ENCODE results near the gene FOXB2.
"Not testable (repeated sequence)": the region's sequence is repeated elsewhere in the genome, so short reads cannot be mapped to it uniquely, and the experiment has no call there.

Gene FOXB2

DNA sequence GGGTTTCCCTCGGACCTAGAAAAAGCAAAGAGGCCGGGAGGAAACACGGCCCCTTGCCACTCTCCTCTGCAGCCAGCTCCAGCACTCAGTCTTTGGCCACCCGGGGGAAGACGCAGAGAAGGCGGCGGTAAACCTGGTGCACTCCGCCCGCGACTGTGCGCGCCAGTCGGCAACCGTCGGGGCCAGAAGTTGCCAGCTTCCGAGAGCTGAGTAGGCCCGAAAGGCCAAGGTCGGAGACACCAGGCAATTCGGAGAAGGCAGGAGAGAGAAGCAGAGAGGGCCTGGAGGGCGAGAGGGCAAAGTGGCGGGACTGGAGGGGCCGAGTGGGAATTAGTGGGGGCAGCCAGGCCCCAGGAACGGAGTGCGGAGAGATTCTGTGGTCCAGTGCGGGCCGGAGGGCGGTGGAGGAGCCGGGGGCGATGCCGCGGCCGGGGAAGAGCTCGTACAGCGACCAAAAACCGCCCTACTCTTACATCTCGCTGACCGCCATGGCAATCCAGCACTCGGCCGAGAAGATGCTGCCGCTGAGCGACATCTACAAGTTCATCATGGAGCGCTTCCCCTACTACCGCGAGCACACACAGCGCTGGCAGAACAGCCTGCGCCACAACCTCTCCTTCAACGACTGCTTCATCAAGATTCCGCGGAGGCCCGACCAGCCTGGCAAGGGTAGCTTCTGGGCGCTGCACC is at the start of gene FOXB2:
TSS of gene FOXB2 (plus strand) at position 420 of the 690 bp plus-strand sequence. CDS start at position 420, 0 bp downstream.
- DNase-seq = no peak

DNA sequence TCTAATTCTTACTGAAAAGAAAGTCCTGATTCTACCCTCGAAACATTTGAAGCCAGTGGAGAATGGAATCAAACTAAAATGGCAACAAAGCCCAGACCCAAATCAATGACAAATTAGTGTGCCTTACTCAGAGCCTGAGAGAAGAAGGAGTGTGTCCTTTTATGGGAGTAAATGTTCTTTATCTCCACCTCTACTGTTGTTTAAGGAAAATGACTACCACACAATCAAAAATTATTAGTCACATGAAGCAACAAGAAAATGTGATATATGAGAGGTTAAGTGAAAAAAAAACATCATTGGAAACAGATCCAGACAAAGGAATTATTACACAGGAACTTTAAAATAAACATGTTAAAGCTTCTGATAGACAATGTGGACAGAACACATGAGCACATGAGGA is 49.7 kb upstream of the FOXB2 start:
- no peak for DNase-seq

DNA sequence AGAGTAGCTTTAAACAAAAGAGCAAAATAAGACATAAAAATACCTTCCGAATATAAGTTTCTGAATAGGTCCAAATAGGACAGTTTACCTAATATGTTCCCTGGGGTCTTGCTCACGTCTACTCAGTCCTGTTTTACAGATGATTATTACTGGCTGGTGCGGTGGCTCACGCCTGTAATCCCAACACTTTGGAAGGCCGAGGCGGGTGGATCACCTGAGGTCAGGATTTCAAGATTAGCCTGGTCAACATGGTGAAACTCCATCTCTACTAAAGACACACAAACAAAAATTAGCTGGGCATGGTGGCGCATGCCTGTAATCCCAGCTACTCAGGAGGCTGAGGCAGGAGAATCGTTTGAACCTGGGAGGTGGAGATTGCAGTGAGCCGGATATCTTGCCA is 40.6 kb upstream of the FOXB2 start:
- DNase-seq = not testable (repeated sequence)

DNA sequence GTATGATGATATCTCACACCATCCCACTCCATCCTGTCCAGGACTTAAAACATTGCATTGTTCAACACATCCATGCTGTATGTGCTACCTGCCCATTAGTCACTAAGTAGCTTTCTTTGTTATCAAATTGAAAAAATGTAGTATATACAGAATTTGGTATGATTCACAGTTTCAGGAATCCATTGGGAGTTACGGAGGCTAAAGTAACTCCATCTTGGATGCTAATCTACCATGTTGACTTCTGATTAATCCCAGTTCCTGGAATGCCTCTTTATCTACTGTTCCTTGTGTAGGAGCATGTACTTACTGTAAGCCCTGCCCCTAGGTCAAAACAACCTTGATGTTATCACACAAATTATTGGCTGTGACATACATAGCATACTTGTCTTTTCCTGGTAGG is 38.9 kb upstream of the FOXB2 start:
- DNase-seq = no peak

DNA sequence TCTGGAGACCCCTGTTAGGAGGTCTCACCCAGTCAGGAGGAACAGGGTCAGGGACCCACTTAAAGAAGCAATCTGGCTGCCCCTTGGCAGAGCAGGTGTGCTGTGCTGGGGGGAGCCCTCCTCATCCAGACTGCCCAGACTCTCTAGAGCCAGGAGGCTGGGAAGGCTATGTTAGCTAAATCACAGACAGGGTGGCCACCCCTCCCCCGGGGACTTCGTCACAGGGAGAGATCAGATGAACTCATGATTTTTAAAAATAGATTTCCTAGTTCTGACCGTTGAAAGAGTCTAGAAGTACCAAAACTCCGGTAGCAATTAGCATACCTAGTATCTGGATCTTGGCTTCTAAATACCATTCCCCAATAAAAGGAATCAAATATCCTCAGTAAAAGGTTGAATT is 35.0 kb upstream of the FOXB2 start:
- DNase-seq = no peak

DNA sequence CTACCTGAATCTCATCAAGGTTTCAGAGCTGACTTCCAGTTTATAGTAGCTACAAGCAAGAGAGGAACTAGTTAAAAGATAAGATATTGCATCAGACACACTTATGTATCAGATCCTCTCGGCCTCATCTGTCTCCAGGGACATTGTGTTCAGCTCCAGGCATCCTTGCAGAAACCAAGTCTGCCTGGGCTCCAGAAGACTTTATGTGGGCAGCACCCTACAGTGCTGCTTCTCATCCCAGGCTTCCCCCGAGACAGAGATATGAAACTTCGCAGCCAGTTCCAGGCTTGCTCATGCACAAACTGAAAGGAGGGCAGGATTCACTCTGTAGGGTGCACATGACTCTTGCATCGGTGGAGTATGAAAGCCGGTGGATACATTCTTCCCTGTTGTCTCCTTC is 33.9 kb upstream of the FOXB2 start:
- no peak for DNase-seq

DNA sequence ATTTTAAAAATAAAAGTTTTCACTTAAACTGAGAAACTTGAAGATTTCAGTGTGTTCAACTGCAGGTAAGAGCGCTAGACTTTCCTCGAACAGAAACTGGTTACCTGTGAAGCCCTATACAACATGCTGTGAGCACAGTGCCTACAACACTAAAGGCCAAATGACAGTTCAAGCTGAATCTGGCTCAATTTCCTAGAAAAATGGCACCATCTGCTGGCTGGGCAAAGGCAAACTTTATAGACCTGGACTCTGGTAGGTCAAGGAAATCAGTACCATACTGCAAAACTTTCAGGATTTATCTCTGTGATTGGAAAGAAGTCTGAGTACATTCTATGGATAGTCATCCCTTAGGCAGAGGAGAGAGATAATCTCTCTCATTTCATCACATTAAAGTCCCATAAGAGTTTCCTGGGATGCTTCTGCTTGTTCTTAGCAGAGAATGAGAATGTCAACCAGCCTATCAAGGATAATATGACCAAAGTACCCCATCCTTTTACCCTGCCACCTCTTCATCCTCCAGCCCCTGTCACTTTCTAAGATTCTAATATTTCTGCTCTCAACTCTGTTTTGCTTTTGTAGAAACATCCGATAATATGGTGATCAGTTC is 31.8 kb upstream of the FOXB2 start:
- DNase-seq = peak; percentile 67

- no peak for DNase-seq
These were observed 30.5 kb upstream of the FOXB2 start for GRCh38 chr9:76988941-76989340.

- DNase-seq = no peak
These were observed 30.0 kb upstream of the FOXB2 start for GRCh38 chr9:76989501-76989900.

GRCh38 chr9:76996700-76997099 is 22.8 kb upstream of the FOXB2 start:
- DNase-seq = peak; percentile 51

GRCh38 chr9:76999261-76999660 is 20.2 kb upstream of the FOXB2 start:
- no peak for DNase-seq

GRCh38 chr9:77000330-77000729 is 19.1 kb upstream of the FOXB2 start:
- no peak for DNase-seq

GRCh38 chr9:77003366-77003765 is 16.1 kb upstream of the FOXB2 start:
- DNase-seq = no peak

- no peak for DNase-seq
These were observed 14.2 kb upstream of the FOXB2 start for GRCh38 chr9:77005216-77005615.

DNA sequence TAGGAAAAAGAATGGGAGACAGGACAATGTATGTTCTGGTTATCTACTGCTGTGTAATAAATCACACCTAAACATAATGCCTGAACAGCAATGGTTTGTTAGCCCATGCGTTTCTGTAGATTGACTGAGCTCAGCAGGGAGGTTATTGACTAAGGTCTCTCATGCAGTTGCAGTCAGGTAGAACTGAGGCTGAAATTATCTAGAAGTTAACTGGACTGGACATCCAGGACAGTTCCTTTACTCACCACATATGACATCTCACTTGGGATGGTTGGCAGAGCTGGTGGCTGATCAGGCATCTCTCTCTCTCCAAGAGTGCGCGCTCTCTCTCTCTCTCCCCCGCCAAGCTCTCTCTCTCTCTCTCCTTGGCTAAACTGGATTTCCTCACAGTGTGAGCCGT is 8.9 kb upstream of the FOXB2 start:
- DNase-seq = no peak

DNA sequence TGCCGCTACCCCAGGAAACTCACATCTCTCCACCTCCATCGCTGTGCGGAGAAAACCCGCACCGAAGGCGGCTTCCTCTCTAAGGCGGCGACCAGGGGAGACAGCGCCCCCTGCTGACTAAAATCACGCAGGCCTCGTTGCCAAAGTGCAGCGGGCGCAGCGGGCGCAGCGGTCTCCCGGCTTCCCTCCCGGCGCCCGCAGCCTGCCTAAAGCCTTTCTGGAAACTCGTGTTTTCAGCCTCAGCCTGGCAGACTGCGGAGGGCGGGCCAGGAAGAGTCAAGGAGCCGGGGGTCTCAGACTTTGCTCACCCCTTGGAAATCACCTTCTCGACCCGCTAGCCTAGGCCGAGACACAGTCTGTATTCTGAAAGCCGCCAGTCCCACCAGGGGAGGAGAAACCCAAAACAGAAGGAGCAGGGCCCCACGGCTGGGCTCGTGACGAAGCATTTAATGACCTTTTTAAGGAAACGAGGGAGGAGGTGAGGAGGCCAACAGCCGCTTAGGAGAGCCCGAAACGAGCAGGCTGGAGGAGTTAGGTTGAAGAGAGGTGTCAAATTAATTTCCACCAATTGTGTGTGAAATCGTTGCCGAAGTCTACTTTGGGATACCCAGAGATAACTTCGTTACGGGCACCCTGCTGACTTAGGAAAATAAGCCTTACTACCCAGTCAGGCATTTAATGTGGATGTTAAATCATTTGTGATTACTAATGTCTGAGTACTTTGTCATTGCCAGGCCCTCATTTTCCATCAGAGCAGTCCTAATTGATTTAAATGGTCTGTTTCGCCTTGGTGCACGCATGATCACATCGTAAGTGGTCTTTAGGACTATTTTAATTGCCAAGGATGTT is 7.3 kb upstream of the FOXB2 start:
- DNase-seq = peak; percentile 63

DNA sequence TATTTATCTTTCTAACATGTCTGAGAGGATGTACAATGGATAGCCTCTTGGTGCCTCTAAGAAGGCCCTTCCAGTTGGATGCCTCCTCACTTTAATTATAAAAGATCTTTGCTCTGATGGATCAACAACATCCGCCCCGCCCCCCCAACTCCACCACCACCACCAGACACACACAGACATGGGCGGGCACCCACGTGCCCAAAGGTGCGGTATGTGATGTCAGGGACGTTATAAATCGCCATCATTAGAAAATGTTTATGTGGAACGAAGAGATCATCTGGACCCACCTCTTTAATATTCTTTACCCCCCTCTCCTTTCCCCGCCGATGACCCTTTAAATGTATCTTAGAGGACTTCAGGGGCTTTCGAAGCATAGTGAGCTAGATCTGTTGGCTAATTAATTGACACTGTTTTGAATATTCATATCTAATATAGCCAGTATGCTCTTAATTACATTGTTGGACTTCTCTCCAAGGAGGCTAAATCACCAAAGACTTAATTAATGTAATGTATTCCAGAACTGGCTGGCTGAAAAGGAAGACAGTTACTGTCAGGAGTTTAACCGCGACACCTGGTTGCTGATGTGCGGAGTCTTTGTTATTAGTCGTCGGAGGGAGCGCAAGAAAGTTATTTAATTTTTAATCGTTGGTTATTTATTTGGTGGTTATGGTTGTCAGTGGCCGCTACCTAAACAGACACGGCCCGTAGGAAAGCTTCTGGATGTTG is 6.1 kb upstream of the FOXB2 start:
- DNase-seq = no peak

DNA sequence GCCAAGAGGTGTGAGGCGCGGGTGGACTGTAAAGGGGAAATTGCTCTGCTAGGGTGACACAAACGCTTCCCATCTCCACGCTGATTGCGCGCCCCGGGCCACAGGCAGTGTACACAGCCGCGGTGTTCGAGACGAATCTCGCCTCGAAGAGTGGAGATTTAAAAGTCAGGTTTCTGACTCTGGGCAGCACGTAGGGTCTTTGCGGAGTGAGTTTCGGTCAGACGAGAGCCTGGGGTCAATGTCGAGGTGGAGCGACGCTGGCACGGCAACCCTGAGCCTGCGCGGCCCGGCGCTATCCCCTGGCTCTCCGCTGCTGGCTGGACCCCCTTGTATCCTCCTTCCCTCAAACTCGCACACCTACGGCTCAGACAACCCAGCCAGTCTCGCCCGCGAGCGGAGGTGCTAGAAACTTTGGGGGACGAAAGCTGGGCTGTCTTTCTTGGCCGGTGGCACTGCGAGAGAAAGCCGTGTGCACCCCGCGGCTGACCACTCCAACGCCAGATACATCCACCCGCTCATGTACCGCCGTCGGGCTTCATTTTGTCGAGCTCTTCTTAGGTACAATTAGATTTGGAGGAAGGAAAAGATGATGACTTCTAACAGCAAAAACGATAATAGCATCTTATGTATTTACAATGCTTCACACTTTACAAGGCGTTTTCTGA is 5.4 kb upstream of the FOXB2 start:
- no peak for DNase-seq

- no peak for DNase-seq
These were observed 4.7 kb upstream of the FOXB2 start for GRCh38 chr9:77014597-77015263.

GRCh38 chr9:77015327-77016048 is 4.0 kb upstream of the FOXB2 start:
- DNase-seq = no peak

GRCh38 chr9:77016121-77016525 is 3.3 kb upstream of the FOXB2 start:
- no peak for DNase-seq

Measured in EL (cell line).